GM23338 (cell line): ENCODE results near the gene AIG1. TPM values are rescaled to one million over a fixed set of nuclear protein-coding genes. Genes with fewer than 3 reads are reported as not detected.

Experiments used
- ATAC-seq: fragments of 200-7000 bp; cut with Tn5 transposase; 3 replicates; pipeline ENCODE4 v1.9.1; 2020
- DNase-seq: peaks from one replicate; pipeline ENCODE4 v3.0.0-alpha.2; 2015; ENCODE audit warnings: low spot score
- H2AFZ ChIP-seq: fragments of 200-600 bp; sonication (generic); 2 replicates; pipeline ENCODE4 v1.8.0; 2016; ENCODE audit warnings: antibody characterized with exemption, mild to moderate bottlenecking, moderate library complexity
- H3F3A ChIP-seq: fragments of 200-600 bp; sonication (generic); replicated peaks from 2 replicates; pipeline ENCODE4 v1.8.0; 2017; ENCODE audit warnings: antibody characterized with exemption, mixed run types, low read depth
- H3K27ac ChIP-seq: fragments of 200-600 bp; sonication (generic); 2 replicates; pipeline ENCODE4 v1.6.1; 2016; ENCODE audit warnings: low read depth
- H3K27me3 ChIP-seq: fragments of 200-600 bp; sonication (generic); 2 replicates; pipeline ENCODE4 v1.8.0; 2016; ENCODE audit warnings: mild to moderate bottlenecking, mixed run types, moderate library complexity; ENCODE audit not compliant: insufficient read depth
- H3K36me3 ChIP-seq: fragments of 200-600 bp; sonication (generic); 2 replicates; pipeline ENCODE4 v1.8.0; 2016; ENCODE audit warnings: mild to moderate bottlenecking; ENCODE audit not compliant: insufficient read depth
- H3K4me1 ChIP-seq: fragments of 200-600 bp; sonication (generic); 2 replicates; pipeline ENCODE4 v1.8.0; 2016; ENCODE audit warnings: mild to moderate bottlenecking, moderate library complexity; ENCODE audit not compliant: insufficient read depth
- H3K4me2 ChIP-seq: fragments of 200-600 bp; sonication (generic); 2 replicates; pipeline ENCODE4 v1.7.1; 2017; ENCODE audit warnings: mixed run types
- H3K4me3 ChIP-seq: fragments of 200-600 bp; sonication (generic); 2 replicates; pipeline ENCODE4 v1.6.1; 2016; ENCODE audit warnings: mixed run types
- H3K79me2 ChIP-seq: fragments of 200-600 bp; sonication (generic); replicated peaks from 2 replicates; pipeline ENCODE4 v1.8.0; 2017; ENCODE audit warnings: mild to moderate bottlenecking; ENCODE audit not compliant: insufficient read depth
- H3K9me2 ChIP-seq: fragments of 200-600 bp; sonication (generic); 2 replicates; pipeline ENCODE4 v1.8.0; 2017; ENCODE audit not compliant: insufficient read depth
- H4K20me1 ChIP-seq: fragments of 200-600 bp; sonication (generic); replicated peaks from 2 replicates; pipeline ENCODE4 v1.8.0; 2017; ENCODE audit warnings: mild to moderate bottlenecking; ENCODE audit not compliant: insufficient read depth
- H3K27ac Mint-ChIP-seq: 2 replicates; pipeline ENCODE4 v1.8.0; 2020; ENCODE audit warnings: inconsistent platforms, mild to moderate bottlenecking, moderate library complexity, mixed read lengths
- H3K27me3 Mint-ChIP-seq: 3 replicates; pipeline ENCODE4 v1.8.0; 2022; ENCODE audit warnings: low read depth, mild to moderate bottlenecking, moderate library complexity, mixed read lengths, inconsistent platforms; ENCODE audit not compliant: insufficient read depth, poor library complexity
- H3K36me3 Mint-ChIP-seq: 3 replicates; pipeline ENCODE4 v1.8.0; 2021; ENCODE audit warnings: low read depth, mild to moderate bottlenecking, inconsistent platforms, moderate library complexity, mixed read lengths
- H3K4me1 Mint-ChIP-seq: 3 replicates; pipeline ENCODE4 v1.8.0; 2020; ENCODE audit warnings: mild to moderate bottlenecking, inconsistent platforms, mixed read lengths
- H3K4me3 Mint-ChIP-seq: 3 replicates; pipeline ENCODE4 v1.8.0; 2021; ENCODE audit warnings: moderate library complexity, mild to moderate bottlenecking, inconsistent platforms, mixed read lengths
- H3K9me3 Mint-ChIP-seq: 3 replicates; pipeline ENCODE4 v1.8.0; 2020; ENCODE audit warnings: moderate library complexity, mild to moderate bottlenecking, inconsistent platforms, mixed read lengths
- CREB1 ChIP-seq: fragments of 250-450 bp; sonication (Bioruptor Pico); IDR thresholded peaks from 2 replicates; pipeline ENCODE4 v1.5.0; 2020; ENCODE audit warnings: low read depth, mild to moderate bottlenecking, moderate library complexity
- EZH2 ChIP-seq: fragments of 200-600 bp; sonication (generic); IDR thresholded peaks from one replicate; pipeline ENCODE4 v1.8.0; 2017; ENCODE audit warnings: antibody characterized with exemption, mild to moderate bottlenecking, low read depth; ENCODE audit not compliant: unreplicated experiment
- EZH2phosphoT487 ChIP-seq: fragments of 200-600 bp; sonication (generic); IDR thresholded peaks from one replicate; pipeline ENCODE4 v1.8.1; 2018; ENCODE audit warnings: antibody characterized with exemption; ENCODE audit not compliant: unreplicated experiment
- JUNB ChIP-seq: IDR thresholded peaks from one replicate; pipeline ENCODE4 v1.6.1; 2016; ENCODE audit warnings: antibody characterized with exemption; ENCODE audit not compliant: unreplicated experiment
- NANOG ChIP-seq: IDR thresholded peaks from 2 replicates; pipeline ENCODE4 v1.6.1; 2016; ENCODE audit warnings: antibody characterized with exemption, borderline replicate concordance
- POLR2AphosphoS5 ChIP-seq: IDR thresholded peaks from 2 replicates; pipeline ENCODE4 v1.6.1; 2016; ENCODE audit warnings: antibody characterized with exemption, low read depth
- ZNF114 ChIP-seq: fragments of 250-450 bp; sonication (Bioruptor Pico); IDR thresholded peaks from 2 replicates; pipeline ENCODE4 v1.5.0; 2020; ENCODE audit warnings: mild to moderate bottlenecking, moderate library complexity
- ZNF331 ChIP-seq: fragments of 250-450 bp; sonication (Bioruptor Pico); IDR thresholded peaks from 2 replicates; pipeline ENCODE4 v1.5.0; 2020; ENCODE audit warnings: low read depth, mild to moderate bottlenecking, moderate library complexity
- polyA plus RNA-seq: library from polyadenylated mRNA; unstranded; fragments of >200 nt; fragmentation: Nextera tagmentation; extraction: Ambion mirVana; gene quantifications from 2 replicates; pipeline ENCODE4 v1.2.1, GENCODE V29; 2016
- total RNA-seq: library from RNA; depleted of rRNA; stranded (reverse); fragments of >200 nt; shearing (Covaris generic); gene quantifications from 2 replicates; pipeline ENCODE4 v1.2.3, GENCODE V29; 2014
- TF ChIP-seq, protein P1 (sequence below): IDR thresholded peaks from 2 replicates; pipeline ENCODE4 v1.6.1; 2016; ENCODE audit warnings: antibody characterized with exemption
- TF ChIP-seq, protein P2 (sequence below): IDR thresholded peaks from one replicate; pipeline ENCODE4 v1.6.1; 2018; ENCODE audit warnings: antibody characterized with exemption; ENCODE audit not compliant: unreplicated experiment
- TF ChIP-seq, protein P3 (sequence below): fragments of 250-450 bp; sonication (Bioruptor Pico); IDR thresholded peaks from 2 replicates; pipeline ENCODE4 v1.5.0; 2020; ENCODE audit warnings: mild to moderate bottlenecking, moderate library complexity

Gene AIG1
- total and polyA plus RNA-seq, 2 experiments from 2014 or later = 65.2 to 88.4 TPM

DNA sequence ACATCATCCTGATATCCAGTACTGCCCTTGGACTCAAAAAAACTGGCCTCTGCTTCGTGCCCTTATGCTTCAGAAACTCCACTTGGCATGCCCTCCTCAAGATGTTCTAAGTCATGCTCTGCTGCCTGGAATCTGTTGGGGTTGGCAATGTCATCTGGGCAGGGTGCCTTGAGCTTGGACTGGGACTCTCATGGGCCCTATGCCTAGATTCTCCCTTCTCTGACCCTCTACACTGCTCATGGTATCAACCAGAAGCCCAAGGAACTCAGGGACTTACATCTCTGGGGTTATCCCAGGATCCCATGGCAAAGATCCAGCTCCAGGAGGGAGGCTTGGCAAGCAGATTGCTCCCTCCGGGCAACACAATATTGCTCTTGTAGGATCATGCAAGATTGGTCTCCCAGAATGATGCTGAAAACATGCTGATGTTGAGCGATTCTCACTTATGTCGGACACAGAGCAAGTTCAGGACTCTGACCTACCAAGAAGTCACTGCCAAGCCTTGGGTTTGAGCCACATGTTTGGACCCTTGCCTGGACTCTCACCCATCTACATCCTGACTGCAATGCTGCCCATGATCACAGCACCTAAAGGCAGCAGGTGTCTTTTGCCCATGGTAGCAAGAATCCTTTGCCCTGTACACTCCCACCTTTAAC is 301.0 kb downstream of the AIG1 start:
- H3K27me3 Mint-ChIP-seq = no peaks in the 10 kb centered on the region
- no peak overlapping the region for H3K4me3 Mint-ChIP-seq
- Histone ChIP-seq H3K9me2 (no peaks in the 10 kb centered on the region), H3K36me3 (no peaks in the 10 kb centered on the region), H3K4me3 (no peak overlapping the region), H3K4me2 (no peak overlapping the region), H3K4me1 (no peaks in the 10 kb centered on the region), H2AFZ (no peak overlapping the region), H3K79me2 (no peaks in the 10 kb centered on the region), H4K20me1 (no peaks in the 10 kb centered on the region), H3K27ac (no peak overlapping the region), H3F3A (no peaks in the 10 kb centered on the region), H3K27me3 (no peaks in the 10 kb centered on the region)
- TF ChIP-seq, protein P1, sequence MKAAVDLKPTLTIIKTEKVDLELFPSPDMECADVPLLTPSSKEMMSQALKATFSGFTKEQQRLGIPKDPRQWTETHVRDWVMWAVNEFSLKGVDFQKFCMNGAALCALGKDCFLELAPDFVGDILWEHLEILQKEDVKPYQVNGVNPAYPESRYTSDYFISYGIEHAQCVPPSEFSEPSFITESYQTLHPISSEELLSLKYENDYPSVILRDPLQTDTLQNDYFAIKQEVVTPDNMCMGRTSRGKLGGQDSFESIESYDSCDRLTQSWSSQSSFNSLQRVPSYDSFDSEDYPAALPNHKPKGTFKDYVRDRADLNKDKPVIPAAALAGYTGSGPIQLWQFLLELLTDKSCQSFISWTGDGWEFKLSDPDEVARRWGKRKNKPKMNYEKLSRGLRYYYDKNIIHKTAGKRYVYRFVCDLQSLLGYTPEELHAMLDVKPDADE = no peak
- TF ChIP-seq POLR2AphosphoS5 (no peak), CREB1 (CRISPR knock-in tag) (no peak), EZH2phosphoT487 (no peak), EZH2 (no peak), ZNF331 (CRISPR knock-in tag) (no peak), NANOG (no peak), ZNF114 (CRISPR knock-in tag) (no peak), JUNB (no peak)
- TF ChIP-seq, protein P2, sequence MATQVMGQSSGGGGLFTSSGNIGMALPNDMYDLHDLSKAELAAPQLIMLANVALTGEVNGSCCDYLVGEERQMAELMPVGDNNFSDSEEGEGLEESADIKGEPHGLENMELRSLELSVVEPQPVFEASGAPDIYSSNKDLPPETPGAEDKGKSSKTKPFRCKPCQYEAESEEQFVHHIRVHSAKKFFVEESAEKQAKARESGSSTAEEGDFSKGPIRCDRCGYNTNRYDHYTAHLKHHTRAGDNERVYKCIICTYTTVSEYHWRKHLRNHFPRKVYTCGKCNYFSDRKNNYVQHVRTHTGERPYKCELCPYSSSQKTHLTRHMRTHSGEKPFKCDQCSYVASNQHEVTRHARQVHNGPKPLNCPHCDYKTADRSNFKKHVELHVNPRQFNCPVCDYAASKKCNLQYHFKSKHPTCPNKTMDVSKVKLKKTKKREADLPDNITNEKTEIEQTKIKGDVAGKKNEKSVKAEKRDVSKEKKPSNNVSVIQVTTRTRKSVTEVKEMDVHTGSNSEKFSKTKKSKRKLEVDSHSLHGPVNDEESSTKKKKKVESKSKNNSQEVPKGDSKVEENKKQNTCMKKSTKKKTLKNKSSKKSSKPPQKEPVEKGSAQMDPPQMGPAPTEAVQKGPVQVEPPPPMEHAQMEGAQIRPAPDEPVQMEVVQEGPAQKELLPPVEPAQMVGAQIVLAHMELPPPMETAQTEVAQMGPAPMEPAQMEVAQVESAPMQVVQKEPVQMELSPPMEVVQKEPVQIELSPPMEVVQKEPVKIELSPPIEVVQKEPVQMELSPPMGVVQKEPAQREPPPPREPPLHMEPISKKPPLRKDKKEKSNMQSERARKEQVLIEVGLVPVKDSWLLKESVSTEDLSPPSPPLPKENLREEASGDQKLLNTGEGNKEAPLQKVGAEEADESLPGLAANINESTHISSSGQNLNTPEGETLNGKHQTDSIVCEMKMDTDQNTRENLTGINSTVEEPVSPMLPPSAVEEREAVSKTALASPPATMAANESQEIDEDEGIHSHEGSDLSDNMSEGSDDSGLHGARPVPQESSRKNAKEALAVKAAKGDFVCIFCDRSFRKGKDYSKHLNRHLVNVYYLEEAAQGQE = no peak
- TF ChIP-seq, protein P3, sequence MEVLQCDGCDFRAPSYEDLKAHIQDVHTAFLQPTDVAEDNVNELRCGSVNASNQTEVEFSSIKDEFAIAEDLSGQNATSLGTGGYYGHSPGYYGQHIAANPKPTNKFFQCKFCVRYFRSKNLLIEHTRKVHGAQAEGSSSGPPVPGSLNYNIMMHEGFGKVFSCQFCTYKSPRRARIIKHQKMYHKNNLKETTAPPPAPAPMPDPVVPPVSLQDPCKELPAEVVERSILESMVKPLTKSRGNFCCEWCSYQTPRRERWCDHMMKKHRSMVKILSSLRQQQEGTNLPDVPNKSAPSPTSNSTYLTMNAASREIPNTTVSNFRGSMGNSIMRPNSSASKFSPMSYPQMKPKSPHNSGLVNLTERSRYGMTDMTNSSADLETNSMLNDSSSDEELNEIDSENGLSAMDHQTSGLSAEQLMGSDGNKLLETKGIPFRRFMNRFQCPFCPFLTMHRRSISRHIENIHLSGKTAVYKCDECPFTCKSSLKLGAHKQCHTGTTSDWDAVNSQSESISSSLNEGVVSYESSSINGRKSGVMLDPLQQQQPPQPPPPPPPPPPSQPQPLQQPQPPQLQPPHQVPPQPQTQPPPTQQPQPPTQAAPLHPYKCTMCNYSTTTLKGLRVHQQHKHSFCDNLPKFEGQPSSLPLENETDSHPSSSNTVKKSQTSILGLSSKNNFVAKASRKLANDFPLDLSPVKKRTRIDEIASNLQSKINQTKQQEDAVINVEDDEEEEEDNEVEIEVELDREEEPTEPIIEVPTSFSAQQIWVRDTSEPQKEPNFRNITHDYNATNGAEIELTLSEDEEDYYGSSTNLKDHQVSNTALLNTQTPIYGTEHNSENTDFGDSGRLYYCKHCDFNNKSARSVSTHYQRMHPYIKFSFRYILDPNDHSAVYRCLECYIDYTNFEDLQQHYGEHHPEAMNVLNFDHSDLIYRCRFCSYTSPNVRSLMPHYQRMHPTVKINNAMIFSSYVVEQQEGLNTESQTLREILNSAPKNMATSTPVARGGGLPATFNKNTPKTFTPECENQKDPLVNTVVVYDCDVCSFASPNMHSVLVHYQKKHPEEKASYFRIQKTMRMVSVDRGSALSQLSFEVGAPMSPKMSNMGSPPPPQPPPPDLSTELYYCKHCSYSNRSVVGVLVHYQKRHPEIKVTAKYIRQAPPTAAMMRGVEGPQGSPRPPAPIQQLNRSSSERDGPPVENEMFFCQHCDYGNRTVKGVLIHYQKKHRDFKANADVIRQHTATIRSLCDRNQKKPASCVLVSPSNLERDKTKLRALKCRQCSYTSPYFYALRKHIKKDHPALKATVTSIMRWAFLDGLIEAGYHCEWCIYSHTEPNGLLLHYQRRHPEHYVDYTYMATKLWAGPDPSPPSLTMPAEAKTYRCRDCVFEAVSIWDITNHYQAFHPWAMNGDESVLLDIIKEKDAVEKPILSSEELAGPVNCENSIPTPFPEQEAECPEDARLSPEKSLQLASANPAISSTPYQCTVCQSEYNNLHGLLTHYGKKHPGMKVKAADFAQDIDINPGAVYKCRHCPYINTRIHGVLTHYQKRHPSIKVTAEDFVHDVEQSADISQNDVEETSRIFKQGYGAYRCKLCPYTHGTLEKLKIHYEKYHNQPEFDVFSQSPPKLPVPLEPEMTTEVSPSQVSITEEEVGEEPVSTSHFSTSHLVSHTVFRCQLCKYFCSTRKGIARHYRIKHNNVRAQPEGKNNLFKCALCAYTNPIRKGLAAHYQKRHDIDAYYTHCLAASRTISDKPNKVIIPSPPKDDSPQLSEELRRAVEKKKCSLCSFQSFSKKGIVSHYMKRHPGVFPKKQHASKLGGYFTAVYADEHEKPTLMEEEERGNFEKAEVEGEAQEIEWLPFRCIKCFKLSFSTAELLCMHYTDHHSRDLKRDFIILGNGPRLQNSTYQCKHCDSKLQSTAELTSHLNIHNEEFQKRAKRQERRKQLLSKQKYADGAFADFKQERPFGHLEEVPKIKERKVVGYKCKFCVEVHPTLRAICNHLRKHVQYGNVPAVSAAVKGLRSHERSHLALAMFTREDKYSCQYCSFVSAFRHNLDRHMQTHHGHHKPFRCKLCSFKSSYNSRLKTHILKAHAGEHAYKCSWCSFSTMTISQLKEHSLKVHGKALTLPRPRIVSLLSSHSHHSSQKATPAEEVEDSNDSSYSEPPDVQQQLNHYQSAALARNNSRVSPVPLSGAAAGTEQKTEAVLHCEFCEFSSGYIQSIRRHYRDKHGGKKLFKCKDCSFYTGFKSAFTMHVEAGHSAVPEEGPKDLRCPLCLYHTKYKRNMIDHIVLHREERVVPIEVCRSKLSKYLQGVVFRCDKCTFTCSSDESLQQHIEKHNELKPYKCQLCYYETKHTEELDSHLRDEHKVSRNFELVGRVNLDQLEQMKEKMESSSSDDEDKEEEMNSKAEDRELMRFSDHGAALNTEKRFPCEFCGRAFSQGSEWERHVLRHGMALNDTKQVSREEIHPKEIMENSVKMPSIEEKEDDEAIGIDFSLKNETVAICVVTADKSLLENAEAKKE (CRISPR knock-in tag) = no peak
- no peaks in the 10 kb centered on the region for H3K36me3 Mint-ChIP-seq
- no peak overlapping the region for H3K27ac Mint-ChIP-seq
- DNase-seq = no peak
- no peaks in the 10 kb centered on the region for H3K9me3 Mint-ChIP-seq
- no peak for ATAC-seq
- no peaks in the 10 kb centered on the region for H3K4me1 Mint-ChIP-seq
